ENCODE results near the gene PDXP. TPM values are rescaled to one million over a fixed set of nuclear protein-coding genes. Genes with fewer than 3 reads are reported as not detected.

Gene PDXP
- total and polyA plus RNA-seq, 2 of the 13 experiments (the other 11 are each of a cell fraction or from before 2014, with no cell fraction given): 58.2 to 70.6 TPM

- TF ChIP-seq, protein P1, sequence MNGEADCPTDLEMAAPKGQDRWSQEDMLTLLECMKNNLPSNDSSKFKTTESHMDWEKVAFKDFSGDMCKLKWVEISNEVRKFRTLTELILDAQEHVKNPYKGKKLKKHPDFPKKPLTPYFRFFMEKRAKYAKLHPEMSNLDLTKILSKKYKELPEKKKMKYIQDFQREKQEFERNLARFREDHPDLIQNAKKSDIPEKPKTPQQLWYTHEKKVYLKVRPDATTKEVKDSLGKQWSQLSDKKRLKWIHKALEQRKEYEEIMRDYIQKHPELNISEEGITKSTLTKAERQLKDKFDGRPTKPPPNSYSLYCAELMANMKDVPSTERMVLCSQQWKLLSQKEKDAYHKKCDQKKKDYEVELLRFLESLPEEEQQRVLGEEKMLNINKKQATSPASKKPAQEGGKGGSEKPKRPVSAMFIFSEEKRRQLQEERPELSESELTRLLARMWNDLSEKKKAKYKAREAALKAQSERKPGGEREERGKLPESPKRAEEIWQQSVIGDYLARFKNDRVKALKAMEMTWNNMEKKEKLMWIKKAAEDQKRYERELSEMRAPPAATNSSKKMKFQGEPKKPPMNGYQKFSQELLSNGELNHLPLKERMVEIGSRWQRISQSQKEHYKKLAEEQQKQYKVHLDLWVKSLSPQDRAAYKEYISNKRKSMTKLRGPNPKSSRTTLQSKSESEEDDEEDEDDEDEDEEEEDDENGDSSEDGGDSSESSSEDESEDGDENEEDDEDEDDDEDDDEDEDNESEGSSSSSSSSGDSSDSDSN (CRISPR knock-in tag; IDR thresholded peaks at IDR 0.05): no peak; the same call in 1 of the 2 replicates
- no peak for TF ChIP-seq FOXC1 (CRISPR knock-in tag; IDR thresholded peaks at IDR 0.05; ENCODE audit: borderline replicate concordance)
- TF ChIP-seq, protein P2, sequence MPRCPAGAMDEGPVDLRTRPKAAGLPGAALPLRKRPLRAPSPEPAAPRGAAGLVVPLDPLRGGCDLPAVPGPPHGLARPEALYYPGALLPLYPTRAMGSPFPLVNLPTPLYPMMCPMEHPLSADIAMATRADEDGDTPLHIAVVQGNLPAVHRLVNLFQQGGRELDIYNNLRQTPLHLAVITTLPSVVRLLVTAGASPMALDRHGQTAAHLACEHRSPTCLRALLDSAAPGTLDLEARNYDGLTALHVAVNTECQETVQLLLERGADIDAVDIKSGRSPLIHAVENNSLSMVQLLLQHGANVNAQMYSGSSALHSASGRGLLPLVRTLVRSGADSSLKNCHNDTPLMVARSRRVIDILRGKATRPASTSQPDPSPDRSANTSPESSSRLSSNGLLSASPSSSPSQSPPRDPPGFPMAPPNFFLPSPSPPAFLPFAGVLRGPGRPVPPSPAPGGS (CRISPR knock-in tag; IDR thresholded peaks at IDR 0.05): no peak
- no peak for TF ChIP-seq ZNF563 (CRISPR knock-in tag; IDR thresholded peaks at IDR 0.05)
- TF ChIP-seq HDAC2 (CRISPR knock-in tag; IDR thresholded peaks at IDR 0.05): no peak
- TF ChIP-seq KDM2A (CRISPR knock-in tag; IDR thresholded peaks at IDR 0.05; ENCODE audit: borderline replicate concordance, low read depth): peak; percentile 23; the same call in 1 of the 2 replicates
- no peak for TF ChIP-seq SP1 (IDR thresholded peaks at IDR 0.05)
- TF ChIP-seq SP1 (CRISPR knock-in tag; IDR thresholded peaks at IDR 0.05): no peak
- no peak for TF ChIP-seq IKZF1 (IDR thresholded peaks at IDR 0.05)
- peak in 1 of 2 experiments; percentile 50; a peak in 2 of 4 replicates for TF ChIP-seq HMGXB4 (CRISPR knock-in tag; IDR thresholded peaks at IDR 0.05; ENCODE audit: borderline replicate concordance in 1 of 2, low read depth in 1 of 2)
- no peak for TF ChIP-seq ZNF496 (CRISPR knock-in tag; IDR thresholded peaks at IDR 0.05; ENCODE audit: insufficient replicate concordance)
- TF ChIP-seq ZNF282 (IDR thresholded peaks at IDR 0.05; ENCODE audit: partially characterized antibody): no peak
- TF ChIP-seq ZNF749 (CRISPR knock-in tag; IDR thresholded peaks at IDR 0.05; ENCODE audit: borderline replicate concordance): no peak
- TF ChIP-seq KDM1A (CRISPR knock-in tag; IDR thresholded peaks at IDR 0.05): no peak
- TF ChIP-seq HOXA5 (CRISPR knock-in tag; IDR thresholded peaks at IDR 0.05): no peak
- TF ChIP-seq BRF2 (CRISPR knock-in tag; IDR thresholded peaks at IDR 0.05): no peak
- TF ChIP-seq MBD4 (IDR thresholded peaks at IDR 0.05; ENCODE audit: borderline replicate concordance, low read length): no peak
- TF ChIP-seq SCMH1 (CRISPR knock-in tag; IDR thresholded peaks at IDR 0.05; ENCODE audit: borderline replicate concordance): no peak
- TF ChIP-seq ZNF644 (CRISPR knock-in tag; IDR thresholded peaks at IDR 0.05; ENCODE audit: low read depth): no peak
- no peak for TF ChIP-seq CREM (IDR thresholded peaks at IDR 0.05)
- TF ChIP-seq CREM (CRISPR knock-in tag; IDR thresholded peaks at IDR 0.05): no peak
- TF ChIP-seq GZF1 (CRISPR knock-in tag; IDR thresholded peaks at IDR 0.05): no peak
- TF ChIP-seq CSRNP1 (CRISPR knock-in tag; IDR thresholded peaks at IDR 0.05): no peak
- no peak for TF ChIP-seq HMG20A (CRISPR knock-in tag; IDR thresholded peaks at IDR 0.05; ENCODE audit: borderline replicate concordance)
Measured at GRCh38 chr22:37639070-37639760, 19.3 kb upstream of the PDXP start, which contains the start of gene SH3BP1 (continued).

Measured in HepG2 (cell line).